T-helper 2 cell treated with Interferon-gamma antibody and Interleukin-4, amounts not matched to agents 100 ng/mL and 5 ng/mL, for 36 hours (primary cell): ENCODE data around the gene TPD52L1. TPM values are rescaled to one million over a fixed set of nuclear protein-coding genes. Genes with fewer than 3 reads are reported as not detected.
"Not testable (repeated sequence)": the region's sequence is repeated elsewhere in the genome, so short reads cannot be mapped to it uniquely, and the experiment has no call there.

Experiments used
- intact Hi-C: fragments of 100-400 bp; cut with micrococcal nuclease; formaldehyde crosslinking; loops from one replicate; pipeline ENCODE4 v1.15.1; 2023
- total RNA-seq: library from RNA; stranded (reverse); gene quantifications from 2 replicates; pipeline ENCODE4 v1.2.3, GENCODE V29; 2022

Gene TPD52L1, protein sequence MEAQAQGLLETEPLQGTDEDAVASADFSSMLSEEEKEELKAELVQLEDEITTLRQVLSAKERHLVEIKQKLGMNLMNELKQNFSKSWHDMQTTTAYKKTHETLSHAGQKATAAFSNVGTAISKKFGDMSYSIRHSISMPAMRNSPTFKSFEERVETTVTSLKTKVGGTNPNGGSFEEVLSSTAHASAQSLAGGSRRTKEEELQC
- total RNA-seq = not detected in 2 replicates

DNA sequence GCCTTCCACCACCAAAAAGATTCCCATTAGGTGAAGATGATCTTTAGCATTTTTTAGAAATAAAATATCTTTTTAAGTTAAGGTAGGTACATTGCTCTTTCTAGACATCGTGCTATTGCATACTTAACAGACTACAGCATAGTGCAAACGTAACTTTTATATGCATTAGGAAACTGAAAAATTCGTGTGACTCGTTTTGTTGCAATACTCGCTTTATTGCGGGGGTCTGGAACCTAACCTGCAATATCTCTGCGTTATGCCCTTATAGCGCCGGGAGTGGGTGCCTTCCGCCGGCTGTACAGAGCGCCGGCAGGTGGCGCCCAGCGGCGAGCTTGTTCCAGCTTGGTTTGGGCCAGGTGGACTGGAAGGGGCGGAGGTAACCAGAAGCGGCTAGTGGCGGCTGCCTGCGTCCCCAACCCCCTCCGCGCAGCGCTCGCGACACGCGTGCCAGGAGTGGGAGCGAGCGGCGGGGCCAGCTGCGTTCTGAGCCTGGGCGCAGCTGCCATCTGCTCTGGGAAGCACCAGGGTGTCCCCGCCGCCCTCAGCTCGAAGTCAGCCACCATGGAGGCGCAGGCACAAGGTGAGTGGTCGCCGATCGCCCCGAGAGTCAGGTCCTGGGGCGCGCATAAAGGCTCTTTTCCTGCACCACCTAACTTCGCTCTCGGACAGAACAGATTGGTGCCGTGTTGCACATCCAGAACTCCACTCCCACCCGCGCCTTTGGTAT, at the start of gene TPD52L1:
TSS of gene TPD52L1 (plus strand) at position 383 of the 727 bp plus-strand sequence. CDS start at position 562, 179 bp downstream.
- intact Hi-C loops = loop anchor here (1.0 to 5.0 kb wide), 4 partner anchors 39 to 616 kb away; partner anchors contain the start of genes HDDC2 and HEY2

DNA sequence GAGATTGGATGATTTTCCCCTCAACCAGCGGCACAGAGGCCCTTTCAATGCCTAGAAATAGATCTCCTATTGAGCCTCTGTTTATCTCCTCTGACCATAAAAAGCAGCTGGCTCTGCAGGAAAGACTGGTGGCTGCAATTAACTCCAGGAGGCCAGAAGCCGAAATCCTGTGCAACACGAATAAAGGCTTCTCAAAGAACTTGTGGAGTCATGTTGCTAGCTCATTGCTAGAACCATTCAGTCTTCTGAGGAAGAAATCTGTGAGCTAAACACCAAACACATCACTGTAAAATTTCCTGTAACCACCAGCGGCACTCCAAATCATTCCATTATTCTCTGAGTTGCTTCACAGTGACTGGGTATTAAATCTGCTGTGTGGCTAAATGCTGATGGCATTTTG, 49.1 kb upstream of the TPD52L1 start:
- intact Hi-C loops = no loop called here

DNA sequence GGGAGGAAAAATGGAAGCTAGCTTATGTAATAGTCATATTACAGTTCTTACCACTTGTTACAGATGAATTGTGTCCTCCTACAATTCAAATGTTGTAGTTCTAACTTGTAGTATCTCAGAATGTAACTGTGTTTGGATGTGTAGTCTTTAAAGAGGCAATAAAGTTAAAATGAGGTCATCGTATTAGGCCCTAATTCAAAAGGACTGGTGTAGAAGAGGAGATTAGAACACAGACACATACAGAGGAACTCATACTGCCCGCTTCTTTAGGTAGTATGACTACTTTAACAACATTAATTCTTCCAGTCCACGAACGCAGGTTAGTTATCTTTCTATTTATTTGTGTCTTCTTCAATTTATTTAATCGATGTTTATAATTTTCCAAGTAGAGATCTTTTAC, 46.5 kb upstream of the TPD52L1 start:
- intact Hi-C loops = no loop called here

- intact Hi-C loops = no loop called here
Observed at GRCh38 chr6:125107896-125108295, 45.7 kb upstream of the TPD52L1 start.

GRCh38 chr6:125110056-125110455, 43.5 kb upstream of the TPD52L1 start:
- intact Hi-C loops = loop anchor here (5.0 kb wide), 1 partner anchor 1308 kb away; the partner anchor contains the start of gene NKAIN2

DNA sequence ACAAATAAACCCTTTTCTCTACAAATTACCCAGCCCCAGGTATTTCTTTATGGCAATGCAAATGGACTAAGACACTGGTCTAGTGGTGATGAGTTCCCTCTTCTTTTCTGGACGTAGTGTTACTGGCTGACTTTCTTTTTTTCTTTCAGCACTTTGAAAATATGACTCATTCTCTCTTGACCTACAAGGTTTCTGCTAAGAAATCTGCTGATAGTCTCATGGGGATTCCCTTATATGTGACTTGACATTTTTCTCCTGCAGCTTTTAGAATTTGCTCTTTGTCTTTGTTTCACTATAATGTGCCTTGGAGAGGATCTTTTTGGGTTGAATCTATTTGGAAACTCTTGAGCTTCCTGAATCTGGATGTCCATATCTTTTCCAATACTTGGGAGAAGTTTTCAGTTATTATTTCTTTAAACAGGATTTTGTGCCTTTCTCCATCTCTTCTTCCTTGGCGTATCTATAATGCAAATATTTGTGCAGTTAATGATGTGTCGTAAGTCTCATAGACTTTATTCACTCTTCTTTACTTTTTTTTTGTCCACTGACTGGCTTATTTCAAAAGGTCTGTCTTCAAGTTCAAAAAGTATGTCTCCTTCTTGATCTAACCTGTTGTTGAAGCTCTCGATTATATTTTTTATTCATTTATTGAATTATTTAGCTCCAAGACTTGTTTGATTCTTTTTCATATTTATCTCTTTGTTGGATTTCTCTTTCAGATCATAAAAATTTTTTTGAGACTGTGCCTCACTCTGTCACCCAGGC, 42.2 kb upstream of the TPD52L1 start:
- intact Hi-C loops = loop anchor here (5.0 kb wide), 1 partner anchor 1309 kb away; the partner anchor contains the start of gene NKAIN2

- intact Hi-C loops = loop anchor here (5.0 kb wide), 1 partner anchor 1311 kb away; the partner anchor contains the start of gene NKAIN2
Observed at GRCh38 chr6:125112934-125113333, 40.6 kb upstream of the TPD52L1 start.

DNA sequence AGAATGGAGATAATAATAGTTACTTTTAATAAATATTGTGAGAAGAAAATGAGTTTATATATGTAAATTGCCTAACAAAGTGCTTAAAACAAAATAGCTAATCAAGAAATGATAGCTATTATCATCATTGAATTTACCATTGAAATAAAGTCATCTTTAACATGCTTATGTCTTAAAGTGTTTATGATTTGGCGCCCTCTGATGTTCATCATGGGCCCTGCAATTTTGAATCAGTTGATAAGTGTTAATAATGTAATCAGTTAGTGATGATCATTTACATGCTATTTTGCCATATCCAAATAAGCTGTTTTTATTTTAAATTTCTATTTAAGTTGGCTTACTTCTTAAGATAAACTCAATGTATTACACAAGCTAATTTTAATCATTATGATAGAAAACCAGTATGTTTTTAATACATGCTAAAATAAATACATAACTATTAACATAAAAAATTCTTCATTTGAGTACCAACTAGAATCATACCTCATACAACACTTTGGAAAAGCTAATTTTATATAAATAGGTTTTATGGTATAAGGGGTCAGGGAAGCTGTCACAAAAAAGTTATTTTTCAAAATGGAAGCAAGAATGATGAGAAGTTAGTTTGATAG, 39.2 kb upstream of the TPD52L1 start:
- intact Hi-C loops = loop anchor here (1.0 to 5.0 kb wide), 2 partner anchors 244 to 1312 kb away; partner anchors contain the start of gene NKAIN2

DNA sequence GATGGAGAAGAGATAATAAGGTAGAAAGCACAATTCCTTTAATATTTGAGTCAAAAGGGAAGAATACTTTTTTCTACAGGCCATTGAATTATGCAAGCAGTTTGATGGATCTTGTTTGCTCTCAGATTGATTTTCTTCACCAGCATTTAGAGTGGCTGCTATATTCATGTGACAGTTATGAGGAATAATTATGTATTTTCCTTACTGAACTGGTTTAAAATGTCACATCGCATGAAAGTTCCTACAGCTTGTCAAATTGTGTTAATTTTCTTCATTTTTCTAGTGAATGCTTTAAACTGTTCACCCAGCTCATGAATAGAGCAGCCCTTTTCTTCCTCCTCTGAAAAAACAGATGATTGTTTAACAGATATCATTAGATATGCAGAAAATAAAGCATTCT, 37.4 kb upstream of the TPD52L1 start:
- intact Hi-C loops = no loop called here

DNA sequence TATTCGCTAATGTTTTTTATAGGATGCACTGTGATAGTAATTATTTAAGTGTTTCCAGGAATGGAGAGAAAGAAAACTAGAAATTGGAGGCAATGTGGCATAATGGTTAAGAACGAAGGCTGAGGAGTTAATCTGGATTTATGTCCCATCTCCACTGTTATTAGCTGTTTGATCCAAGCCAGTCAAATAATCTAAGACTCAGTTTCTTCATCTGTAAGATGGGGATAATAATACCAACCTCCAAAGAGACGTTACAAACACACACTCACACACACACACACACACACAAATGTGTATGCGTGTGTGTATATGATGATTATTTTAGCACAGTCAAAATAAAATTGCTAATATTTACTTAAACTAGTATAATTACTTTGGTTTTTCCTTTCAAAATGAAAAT, 36.9 kb upstream of the TPD52L1 start:
- intact Hi-C loops = no loop called here

- intact Hi-C loops = no loop called here
Observed at GRCh38 chr6:125117818-125118217, 35.8 kb upstream of the TPD52L1 start.

- intact Hi-C loops = no loop called here
Observed at GRCh38 chr6:125120054-125120590, 33.5 kb upstream of the TPD52L1 start.

GRCh38 chr6:125121894-125122293, 31.7 kb upstream of the TPD52L1 start:
- intact Hi-C loops = no loop called here

DNA sequence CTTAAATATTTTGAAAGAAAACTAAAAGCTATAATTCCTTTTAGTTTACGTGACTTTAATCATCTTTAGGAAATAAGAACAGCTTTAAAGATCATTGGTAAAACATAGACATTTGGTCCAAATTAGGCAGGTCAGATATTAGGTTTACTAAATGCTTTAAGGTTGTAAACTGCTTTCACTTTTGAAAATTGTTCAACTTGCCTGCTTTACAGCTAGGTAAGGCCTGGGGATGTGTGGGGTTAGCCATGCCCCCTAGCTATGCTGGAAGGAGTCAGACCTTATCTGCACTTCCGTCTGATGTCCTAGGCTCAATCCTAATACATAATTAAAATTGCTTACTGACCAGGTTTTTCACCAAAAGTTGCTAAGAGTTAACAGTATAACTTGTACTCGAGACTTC, 30.5 kb upstream of the TPD52L1 start:
- intact Hi-C loops = no loop called here

- intact Hi-C loops = no loop called here
Observed at GRCh38 chr6:125123468-125124048, 30.0 kb upstream of the TPD52L1 start.

DNA sequence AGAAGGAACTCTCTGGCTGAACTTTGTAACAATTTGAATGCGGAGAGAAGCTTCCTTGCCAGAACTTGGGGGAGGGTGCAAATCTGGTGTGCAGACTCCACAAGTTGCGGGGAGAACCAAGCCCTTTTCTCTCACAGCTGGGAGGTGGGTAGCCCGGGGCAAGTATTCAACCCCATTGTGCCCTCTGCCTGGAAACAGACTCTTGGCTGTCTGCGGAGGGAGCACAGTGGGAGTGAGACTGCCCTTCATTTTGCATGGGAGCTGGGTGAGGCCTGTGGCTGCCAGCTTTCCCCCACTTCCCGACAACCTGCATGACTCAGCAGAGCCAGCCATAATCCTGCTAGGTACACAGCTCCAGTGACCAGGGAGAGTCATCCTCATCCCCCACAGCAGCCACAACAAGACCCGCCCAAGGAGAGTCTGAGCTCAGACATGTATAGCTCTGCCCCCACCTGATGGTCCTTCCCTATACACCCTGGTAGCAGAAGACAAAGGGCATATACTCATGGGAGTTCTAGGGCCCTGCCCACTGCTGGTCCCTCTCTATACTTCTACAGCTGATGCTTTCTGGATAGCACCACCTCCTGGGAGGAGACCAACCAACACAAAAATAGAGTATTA, 29.4 kb upstream of the TPD52L1 start:
- intact Hi-C loops = no loop called here

- intact Hi-C loops = not testable (repeated sequence)
Observed at GRCh38 chr6:125125856-125126255, 27.7 kb upstream of the TPD52L1 start.

- intact Hi-C loops = no loop called here
Observed at GRCh38 chr6:125129354-125129753, 24.2 kb upstream of the TPD52L1 start.

GRCh38 chr6:125132058-125132457, 21.5 kb upstream of the TPD52L1 start:
- intact Hi-C loops = no loop called here

- intact Hi-C loops = no loop called here
Observed at GRCh38 chr6:125136378-125136777, 17.2 kb upstream of the TPD52L1 start.
